HG02938 (cell line): ENCODE measurements around the gene GULP1.

ENCODE experiments used
- ATAC-seq: cut with Tn5 transposase; IDR thresholded peaks from one replicate; pipeline ENCODE4 v1.9.1; 2021; ENCODE audit warnings: mild to moderate bottlenecking, moderate library complexity; ENCODE audit not compliant: unreplicated experiment

The GULP1 gene

GRCh38 chr2:188322569-188323551 is 31.2 kb downstream of the GULP1 start:
- no peak for ATAC-seq

GRCh38 chr2:188324067-188324466 is 32.4 kb downstream of the GULP1 start:
- no peak for ATAC-seq

GRCh38 chr2:188326290-188326668 is 34.6 kb downstream of the GULP1 start:
- no peak for ATAC-seq

GRCh38 chr2:188326669-188327301 is 35.1 kb downstream of the GULP1 start:
- ATAC-seq: no peak

- no peak for ATAC-seq
Measured at GRCh38 chr2:188327518-188328213, 36.0 kb downstream of the GULP1 start.

GRCh38 chr2:188328419-188328818 is 36.7 kb downstream of the GULP1 start:
- ATAC-seq: no peak

GRCh38 chr2:188330316-188331053 is 38.8 kb downstream of the GULP1 start:
- no peak for ATAC-seq

GRCh38 chr2:188332619-188333018 is 40.9 kb downstream of the GULP1 start:
- ATAC-seq: no peak

- ATAC-seq: no peak
Measured at GRCh38 chr2:188333751-188334524, 42.3 kb downstream of the GULP1 start.

GRCh38 chr2:188338463-188338862 is 46.8 kb downstream of the GULP1 start:
- no peak for ATAC-seq

GRCh38 chr2:188340257-188340656 is 48.6 kb downstream of the GULP1 start:
- no peak for ATAC-seq

- ATAC-seq: no peak
Measured at GRCh38 chr2:188345020-188345419, 53.3 kb downstream of the GULP1 start.

- ATAC-seq: no peak
Measured at GRCh38 chr2:188345426-188345825, 53.8 kb downstream of the GULP1 start.

- no peak for ATAC-seq
Measured at GRCh38 chr2:188345831-188346458, 54.3 kb downstream of the GULP1 start.

- ATAC-seq: no peak
Measured at GRCh38 chr2:188349019-188349418, 57.3 kb downstream of the GULP1 start.

GRCh38 chr2:188353282-188353681 is 61.6 kb downstream of the GULP1 start:
- no peak for ATAC-seq

GRCh38 chr2:188360485-188361263 is 69.0 kb downstream of the GULP1 start:
- no peak for ATAC-seq

- no peak for ATAC-seq
Measured at GRCh38 chr2:188364033-188364630, 72.5 kb downstream of the GULP1 start.
